Measurements from ENCODE around the gene CHM.

CHM gene

GRCh38 chrX:85882601-85883000 lies 164.8 kb downstream of the CHM start:
- H3F3A ChIP-seq (ENCODE audit: control insufficient read depth, insufficient read depth), result no peaks in the 10 kb centered on the region
- H3K36me3 ChIP-seq (ENCODE audit: control insufficient read depth, low read length), result no peaks in the 10 kb centered on the region
- H3K27ac ChIP-seq (ENCODE audit: low read depth, low read length), result no peak overlapping the region
- TF ChIP-seq CTCF (IDR thresholded peaks at IDR 0.05; ENCODE audit: low read depth, low read length, poor library complexity, severe bottlenecking) (no peak), EZH2phosphoT487 (IDR thresholded peaks at IDR 0.05; ENCODE audit: borderline replicate concordance, low read length) (no peak)
- H3K4me3 ChIP-seq (ENCODE audit: low read length), result no peak overlapping the region
- no peak overlapping the region for H3K4me2 ChIP-seq (ENCODE audit: low read length)
- no peaks in the 10 kb centered on the region for H3K79me2 ChIP-seq (ENCODE audit: control insufficient read depth, low read length)
- H3K27me3 ChIP-seq (ENCODE audit: control insufficient read depth, low read length), result no peaks in the 10 kb centered on the region
- H3K4me1 ChIP-seq (ENCODE audit: control insufficient read depth, low read length), result no peaks in the 10 kb centered on the region
- no peaks in the 10 kb centered on the region for H3K9me2 ChIP-seq (replicated peaks; ENCODE audit: control insufficient read depth, low read length)
- no peaks in the 10 kb centered on the region for H3K9me3 ChIP-seq (ENCODE audit: control insufficient read depth, insufficient read depth, low read length)
- no peaks in the 10 kb centered on the region for H4K20me1 ChIP-seq (ENCODE audit: control insufficient read depth, insufficient read depth, low read depth, low read length)

GRCh38 chrX:85870585-85870984 lies 176.8 kb downstream of the CHM start:
- no peaks in the 10 kb centered on the region for H3K36me3 ChIP-seq (ENCODE audit: control insufficient read depth, low read length)
- TF ChIP-seq CTCF (IDR thresholded peaks at IDR 0.05; ENCODE audit: low read depth, low read length, poor library complexity, severe bottlenecking) (no peak), EZH2phosphoT487 (IDR thresholded peaks at IDR 0.05; ENCODE audit: borderline replicate concordance, low read length) (no peak)
- H3K27ac ChIP-seq (ENCODE audit: low read depth, low read length), result no peak overlapping the region
- H3K9me3 ChIP-seq (ENCODE audit: control insufficient read depth, insufficient read depth, low read length), result no peaks in the 10 kb centered on the region
- H3K4me2 ChIP-seq (ENCODE audit: low read length), result no peak overlapping the region
- no peaks in the 10 kb centered on the region for H4K20me1 ChIP-seq (ENCODE audit: control insufficient read depth, insufficient read depth, low read depth, low read length)
- no peaks in the 10 kb centered on the region for H3K4me1 ChIP-seq (ENCODE audit: control insufficient read depth, low read length)
- H3K27me3 ChIP-seq (ENCODE audit: control insufficient read depth, low read length), result no peaks in the 10 kb centered on the region
- H3K79me2 ChIP-seq (ENCODE audit: control insufficient read depth, low read length), result no peaks in the 10 kb centered on the region
- no peak overlapping the region for H3K4me3 ChIP-seq (ENCODE audit: low read length)
- no peaks in the 10 kb centered on the region for H3K9me2 ChIP-seq (replicated peaks; ENCODE audit: control insufficient read depth, low read length)
- no peaks in the 10 kb centered on the region for H3F3A ChIP-seq (ENCODE audit: control insufficient read depth, insufficient read depth)

- Histone ChIP-seq H3K9me3 (ENCODE audit: control insufficient read depth, insufficient read depth, low read length) (no peaks in the 10 kb centered on the region), H3F3A (ENCODE audit: control insufficient read depth, insufficient read depth) (no peaks in the 10 kb centered on the region), H3K27me3 (ENCODE audit: control insufficient read depth, low read length) (no peaks in the 10 kb centered on the region)
Measured at GRCh38 chrX:85865324-85865723, 182.0 kb downstream of the CHM start.

More at GRCh38 chrX:85865324-85865723, 182.0 kb downstream of the CHM start:
- Histone ChIP-seq H3K4me2 (ENCODE audit: low read length) (no peak overlapping the region), H3K36me3 (ENCODE audit: control insufficient read depth, low read length) (no peaks in the 10 kb centered on the region), H3K27ac (ENCODE audit: low read depth, low read length) (no peak overlapping the region), H3K9me2 (replicated peaks; ENCODE audit: control insufficient read depth, low read length) (no peaks in the 10 kb centered on the region), H3K4me1 (ENCODE audit: control insufficient read depth, low read length) (no peaks in the 10 kb centered on the region), H4K20me1 (ENCODE audit: control insufficient read depth, insufficient read depth, low read depth, low read length) (no peaks in the 10 kb centered on the region), H3K4me3 (ENCODE audit: low read length) (no peak overlapping the region), H3K79me2 (ENCODE audit: control insufficient read depth, low read length) (no peaks in the 10 kb centered on the region)
- no peak for TF ChIP-seq EZH2phosphoT487 (IDR thresholded peaks at IDR 0.05; ENCODE audit: borderline replicate concordance, low read length)
- no peak for TF ChIP-seq CTCF (IDR thresholded peaks at IDR 0.05; ENCODE audit: low read depth, low read length, poor library complexity, severe bottlenecking)
